NCI-H69 (cell line): ENCODE measurements around the gene ALKBH3.
A peak's percentile ranks its signal among the peaks of the same experiment; 100 is the strongest.

Experiments
- DNase-seq: peaks from one replicate; lab custom pipeline; 2025; lab: John Stamatoyannopoulos, UW

The ALKBH3 gene

GRCh38 chr11:43941257-43941994 is 60.8 kb downstream of the ALKBH3 start:
- DNase-seq = peak; percentile 80

GRCh38 chr11:43942662-43943371 is 62.2 kb downstream of the ALKBH3 start:
- peak; percentile 68 for DNase-seq

GRCh38 chr11:43943372-43943930 is 62.8 kb downstream of the ALKBH3 start:
- DNase-seq = peak; percentile 59

- peak; percentile 66 for DNase-seq
These were observed 63.5 kb downstream of the ALKBH3 start for GRCh38 chr11:43943931-43944751.

DNA sequence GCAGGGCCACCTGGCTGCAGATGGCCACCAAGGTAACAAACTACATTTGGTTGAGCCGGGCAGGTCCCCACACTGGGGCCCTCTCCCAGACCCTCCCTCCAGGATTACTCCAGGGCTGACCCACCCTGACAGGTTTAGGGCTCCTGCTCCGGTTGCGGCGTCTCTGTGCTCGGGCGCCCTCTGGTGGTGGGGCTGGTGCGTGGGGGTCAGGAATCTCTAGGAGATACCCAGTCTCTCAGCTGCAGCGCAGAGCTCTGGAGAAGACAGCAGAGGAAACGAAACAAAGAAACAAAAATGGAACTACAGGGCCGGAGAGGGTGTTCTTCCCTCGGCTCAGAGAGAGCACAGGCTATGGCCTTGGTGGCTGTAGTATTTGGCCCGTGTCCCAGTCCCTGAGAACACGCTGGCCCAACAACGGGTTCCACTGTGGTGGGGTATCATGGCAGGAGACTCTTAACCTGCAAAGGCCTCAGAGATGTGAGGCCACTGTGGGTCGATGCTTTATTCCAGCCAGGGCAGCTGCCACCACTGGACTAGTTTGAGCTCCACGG is 64.2 kb downstream of the ALKBH3 start:
- peak; percentile 67 for DNase-seq

DNA sequence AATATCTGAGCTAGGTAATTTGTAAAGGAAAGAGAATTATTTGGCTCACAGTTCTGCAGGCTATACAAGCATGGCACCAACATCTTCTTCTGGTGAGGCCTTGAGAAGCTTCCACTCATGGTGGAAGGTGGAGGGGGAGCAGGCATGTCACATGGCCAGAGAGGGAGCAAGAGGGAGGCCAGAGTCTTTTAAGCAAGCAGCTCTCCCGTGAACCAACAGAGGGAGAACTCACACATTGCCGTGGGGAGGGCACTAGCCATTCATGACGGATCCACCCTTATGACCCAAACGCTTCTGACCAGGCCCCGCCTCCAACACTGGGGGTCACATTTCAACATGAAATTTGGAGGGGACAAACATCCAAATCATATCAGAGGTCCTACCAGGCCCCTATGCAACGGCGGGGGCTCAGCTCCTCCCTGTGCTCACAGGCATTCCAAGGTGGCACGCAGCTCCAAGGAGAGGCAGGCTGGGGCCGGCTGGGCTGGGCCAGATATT is 66.4 kb downstream of the ALKBH3 start:
- DNase-seq = peak; percentile 61

GRCh38 chr11:43947815-43948214 is 67.2 kb downstream of the ALKBH3 start:
- peak; percentile 36 for DNase-seq

DNA sequence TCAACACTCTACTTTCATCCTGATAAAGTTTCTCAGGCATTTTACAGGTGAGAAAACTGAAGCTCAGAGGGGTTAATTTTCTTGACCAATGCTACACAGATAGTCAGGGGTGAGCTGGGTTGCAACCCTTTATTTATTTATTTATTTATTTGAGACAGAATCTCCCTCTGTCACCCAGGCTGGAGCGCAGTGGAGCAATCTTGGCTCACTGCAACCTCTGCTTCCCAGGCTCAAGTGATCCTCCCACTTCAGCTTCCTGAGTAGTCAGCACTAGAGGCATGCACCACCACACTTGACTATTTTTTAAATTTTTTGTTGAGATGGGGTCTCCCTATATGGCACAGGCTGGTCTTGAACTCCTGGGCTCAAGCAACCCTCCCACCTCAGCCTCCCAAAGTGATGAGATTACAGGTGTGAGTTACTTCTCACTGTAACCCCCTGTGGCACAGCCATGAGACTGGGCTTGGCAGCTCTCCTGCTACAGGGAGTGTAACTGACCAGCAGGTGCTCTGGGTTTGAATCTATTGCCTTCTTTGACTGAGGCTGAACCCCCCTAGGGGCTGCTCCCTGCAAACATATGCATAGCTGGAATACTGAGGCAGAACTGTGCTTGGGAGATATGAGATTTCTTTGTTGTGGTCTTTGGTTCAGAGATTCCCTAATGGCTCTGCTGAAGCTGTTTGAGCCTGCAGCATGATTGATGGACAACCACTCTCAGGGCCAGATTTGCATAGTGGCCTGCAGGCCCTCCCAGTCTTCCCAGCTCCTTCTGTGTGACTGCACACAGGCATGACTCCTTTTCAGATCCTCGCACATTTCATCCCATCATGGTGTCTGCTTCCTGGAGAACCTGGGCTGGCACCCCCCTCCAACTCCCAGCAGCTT is 68.0 kb downstream of the ALKBH3 start:
- peak; percentile 80 for DNase-seq

DNA sequence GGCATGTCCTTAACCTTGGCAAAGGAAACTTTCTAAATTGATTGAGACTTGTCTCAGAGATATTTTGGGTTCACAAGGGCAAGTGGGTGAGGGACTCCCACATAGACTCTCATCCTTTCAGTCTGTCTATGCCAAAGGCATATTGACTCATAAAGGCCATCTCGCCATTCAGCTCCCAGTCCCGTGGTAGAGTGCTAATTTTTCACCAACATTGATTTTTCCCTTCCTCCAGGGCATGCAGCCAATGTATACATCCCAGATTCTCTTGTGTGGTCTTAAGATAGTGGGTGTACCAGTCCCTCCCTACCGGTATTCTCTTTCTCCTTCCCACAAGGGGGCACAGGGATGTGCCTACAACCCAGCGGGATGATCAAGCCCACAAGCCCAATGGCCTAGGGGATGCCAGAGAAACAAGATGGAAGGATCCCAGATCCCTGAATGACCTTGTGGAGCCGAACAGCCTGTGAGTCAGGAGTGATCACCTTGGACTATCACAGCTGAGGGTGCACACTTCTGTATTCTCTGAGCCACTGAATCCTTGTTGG is 69.8 kb downstream of the ALKBH3 start:
- DNase-seq = peak; percentile 51

DNA sequence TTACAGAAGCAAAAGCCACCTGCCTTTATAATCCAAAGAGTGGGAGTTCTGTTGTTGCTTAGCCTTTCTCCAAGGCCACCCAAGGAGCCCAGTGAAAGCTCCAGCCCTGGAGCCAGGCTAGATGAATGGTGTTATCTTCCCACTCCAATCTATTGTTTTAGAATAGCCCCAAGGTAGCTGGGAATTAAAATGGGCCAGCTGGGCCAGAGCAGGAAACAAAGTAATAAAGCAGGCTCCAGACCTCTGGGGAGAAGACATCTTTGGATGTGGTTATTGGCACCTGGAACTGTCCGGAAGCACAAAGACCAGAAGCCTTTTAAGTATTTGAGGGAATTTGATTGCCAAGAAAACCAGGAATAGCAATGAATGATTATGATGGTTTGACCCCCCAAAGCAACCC is 70.6 kb downstream of the ALKBH3 start:
- peak; percentile 80 for DNase-seq

DNA sequence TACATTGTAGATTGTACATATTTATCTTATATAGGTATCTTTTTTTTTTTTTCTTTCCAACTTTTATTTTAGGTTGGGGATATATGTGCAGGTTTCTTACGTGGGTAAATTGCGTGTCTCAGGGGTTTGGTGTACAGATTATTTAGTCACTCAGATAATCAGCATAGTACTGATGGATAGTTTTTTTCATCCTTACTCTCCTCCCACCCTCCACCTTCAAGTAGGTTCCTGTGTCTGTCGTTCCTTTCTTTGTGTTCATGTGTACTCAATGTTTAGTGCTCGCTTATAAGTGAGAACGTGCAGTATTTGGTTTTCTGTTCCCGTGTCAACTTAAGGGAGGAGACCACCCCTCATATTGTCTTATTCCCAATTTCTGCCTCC is 71.4 kb downstream of the ALKBH3 start:
- no peak for DNase-seq

DNA sequence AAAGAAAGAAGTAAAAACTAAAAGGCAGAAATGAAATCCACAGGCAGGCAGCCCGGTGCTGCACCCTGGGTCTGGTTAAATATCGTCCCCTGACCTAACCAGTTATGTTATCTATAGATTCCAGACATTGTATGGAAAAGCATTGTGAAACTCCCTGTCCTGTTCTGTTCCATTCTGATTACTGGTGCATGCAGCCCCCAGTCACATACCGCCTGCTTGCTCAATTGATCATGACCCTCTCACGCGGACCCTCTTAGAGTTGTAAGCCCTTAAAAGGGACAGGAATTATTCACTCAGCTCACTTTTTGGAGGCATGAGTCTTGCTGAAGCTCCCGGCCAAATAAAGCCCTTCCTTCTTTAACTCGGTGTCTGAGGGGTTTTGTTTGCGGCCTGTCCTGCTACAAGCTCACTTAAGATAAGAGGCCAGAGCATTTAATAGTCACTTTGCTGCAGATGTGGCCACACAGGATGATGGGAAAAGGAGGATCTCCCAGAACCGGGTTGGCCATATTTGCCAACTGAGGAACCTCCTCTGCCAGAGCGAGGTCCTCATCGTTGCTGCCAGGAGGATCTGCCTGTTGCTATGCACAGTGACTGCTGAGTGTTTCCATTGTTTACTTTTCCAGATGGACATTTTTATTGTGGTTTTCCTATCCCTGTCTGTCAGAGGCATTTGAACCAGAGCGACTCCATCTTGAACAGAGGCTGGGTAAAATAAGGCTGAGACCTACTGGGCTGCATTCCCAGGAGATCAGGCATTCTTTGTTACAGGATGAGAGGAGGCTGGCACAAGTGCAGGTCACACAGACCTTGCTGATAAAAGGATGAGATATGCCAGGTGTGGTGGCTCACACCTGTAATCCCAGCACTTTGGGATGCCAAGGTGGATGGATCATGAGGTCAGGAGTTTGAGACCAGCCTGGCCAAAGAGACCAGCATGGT is 72.0 kb downstream of the ALKBH3 start:
- peak; percentile 20 for DNase-seq

DNA sequence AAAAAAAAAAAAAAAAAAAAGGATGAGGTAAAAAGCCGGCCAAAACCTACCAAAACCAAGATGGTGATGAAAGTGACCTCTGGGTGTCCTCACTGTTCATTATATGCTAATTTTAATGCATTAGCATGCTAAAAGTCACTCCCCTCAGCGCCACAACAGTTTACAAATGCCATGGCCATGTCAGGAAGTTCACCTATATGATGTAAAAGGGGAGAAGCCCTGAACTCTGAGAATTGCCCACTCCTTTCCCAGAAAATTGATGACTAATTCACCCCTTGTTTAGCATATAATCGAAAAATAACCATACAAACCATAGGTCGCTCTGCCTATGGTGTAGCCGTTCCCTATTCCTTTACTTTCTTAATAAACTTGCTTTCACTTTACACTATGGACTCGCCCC is 72.9 kb downstream of the ALKBH3 start:
- no peak for DNase-seq

DNA sequence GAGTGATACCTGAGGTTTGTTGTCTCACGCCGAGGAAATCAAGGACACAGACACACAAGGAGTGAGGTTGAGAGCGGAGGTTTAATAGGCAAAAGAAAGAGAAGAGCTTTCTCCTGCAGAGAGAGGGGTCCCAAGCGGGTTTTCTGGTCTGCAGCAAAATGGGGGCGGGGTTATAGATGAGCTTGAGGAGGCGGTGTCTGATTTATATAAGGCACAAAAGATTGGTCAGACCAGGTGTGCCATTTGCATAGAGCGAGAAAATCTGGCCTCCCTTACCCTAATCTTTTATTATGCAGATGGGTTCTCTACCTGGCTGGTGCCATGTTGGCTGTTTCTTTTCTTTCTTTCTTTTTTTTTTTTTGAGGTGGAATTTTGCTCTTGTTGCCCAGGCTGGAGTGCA is 73.6 kb downstream of the ALKBH3 start:
- no peak for DNase-seq

DNA sequence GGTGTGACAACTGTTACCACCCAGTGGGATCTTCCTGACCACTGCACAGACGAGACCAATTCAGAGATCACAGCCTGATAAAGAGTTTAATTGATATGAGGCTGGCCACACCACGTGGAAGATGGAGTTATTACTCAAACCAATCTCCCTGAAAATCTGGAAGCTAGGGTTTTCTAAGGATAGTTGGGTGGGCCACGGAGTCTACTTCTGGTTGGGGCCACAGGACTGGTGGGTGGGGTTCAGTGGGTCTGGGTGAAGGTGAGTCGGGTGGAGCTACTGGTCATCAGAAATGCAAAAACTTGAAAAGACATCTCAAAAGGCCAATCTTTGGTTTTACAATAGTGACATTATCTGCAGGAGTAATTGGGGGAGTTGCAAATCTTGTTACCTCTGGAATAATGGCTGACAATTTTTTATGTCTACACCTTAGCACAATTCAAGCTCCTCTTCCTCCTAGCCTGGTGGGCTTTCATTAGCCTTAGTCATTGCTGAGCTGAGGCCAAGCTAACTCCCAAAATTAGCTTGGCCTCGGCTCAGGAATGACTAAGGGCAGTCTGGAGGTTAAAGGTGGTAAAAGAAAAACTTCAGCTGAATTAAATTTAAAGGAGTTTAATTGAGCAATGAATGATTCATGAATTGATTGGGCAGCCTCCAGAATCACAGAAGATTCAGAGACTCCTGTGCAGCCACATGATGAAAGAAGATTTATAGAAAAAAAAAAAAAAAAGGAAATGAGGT is 74.9 kb downstream of the ALKBH3 start:
- no peak for DNase-seq

DNA sequence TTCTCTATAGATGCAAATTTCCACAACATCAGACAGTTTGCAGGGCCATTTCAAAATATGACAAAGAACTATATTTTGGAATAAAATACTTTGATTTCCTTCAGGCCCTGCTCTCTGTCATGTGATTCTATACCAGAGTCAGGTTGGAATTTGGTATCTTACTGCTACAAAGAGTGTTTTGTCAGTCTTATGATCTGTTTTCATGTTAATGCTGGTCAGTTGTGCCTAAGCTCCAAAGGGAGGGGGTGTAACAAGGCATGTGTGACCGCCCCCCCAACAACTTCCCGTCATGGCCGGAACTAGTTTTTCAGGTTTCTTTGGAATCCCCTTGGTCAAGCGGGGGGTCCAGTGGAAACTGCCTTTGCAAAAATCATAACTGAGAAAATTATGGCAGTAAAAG is 76.9 kb downstream of the ALKBH3 start:
- DNase-seq = no peak

GRCh38 chr11:43959321-43959995 is 78.8 kb downstream of the ALKBH3 start:
- DNase-seq = no peak
